Naive B cell (primary cell): ENCODE results near the gene ANKH. TPM values are rescaled to one million over a fixed set of nuclear protein-coding genes. Genes with fewer than 3 reads are reported as not detected.

Experiments
- ATAC-seq, 2 donors: fragments of 150-1000 bp; cut with Tn5 transposase; 2 replicates each; pipeline ENCODE4 v1.10.0; 2021; ENCODE audit warnings: low read depth in 2 of 2, mild to moderate bottlenecking in 2 of 2, moderate library complexity in 2 of 2
- DNase-seq: peaks from one replicate; pipeline ENCODE4 v3.0.0; 2022
- H3K27ac Mint-ChIP-seq, 6 donors: one replicate each; pipeline ENCODE4 v1.8.0; 2020 to 2022; ENCODE audit warnings: mild to moderate bottlenecking in 6 of 6, mixed read lengths in 6 of 6, moderate library complexity in 5 of 6, inconsistent platforms in 2 of 6
- H3K27me3 Mint-ChIP-seq, 3 donors: one replicate each; pipeline ENCODE4 v1.8.0; 2021 to 2022; ENCODE audit warnings: mixed read lengths in 3 of 3, mild to moderate bottlenecking in 1 of 3
- H3K36me3 Mint-ChIP-seq, 2 donors: one replicate each; pipeline ENCODE4 v1.8.0; 2020 to 2022; ENCODE audit warnings: mixed read lengths in 2 of 2, inconsistent platforms in 1 of 2, mild to moderate bottlenecking in 1 of 2
- H3K4me1 Mint-ChIP-seq, 3 donors: one replicate each; pipeline ENCODE4 v1.8.0; 2020 to 2022; ENCODE audit warnings: mixed read lengths in 3 of 3, inconsistent platforms in 1 of 3, mild to moderate bottlenecking in 1 of 3, moderate library complexity in 1 of 3
- H3K4me3 Mint-ChIP-seq, 8 donors: one replicate each; pipeline ENCODE4 v1.8.0; 2020 to 2022; ENCODE audit warnings: mild to moderate bottlenecking in 8 of 8, mixed read lengths in 8 of 8, moderate library complexity in 8 of 8, inconsistent platforms in 2 of 8
- H3K9me3 Mint-ChIP-seq, 7 donors: one replicate each; pipeline ENCODE4 v1.8.0; 2020 to 2022; ENCODE audit warnings: mixed read lengths in 7 of 7, mild to moderate bottlenecking in 5 of 7, inconsistent platforms in 2 of 7, moderate library complexity in 1 of 7
- polyA plus RNA-seq, 6 donors: library from polyadenylated mRNA; unstranded; fragments of 300-500 nt; fragmentation: Illumina TruSeq; gene quantifications; one replicate each; pipeline ENCODE4 v1.2.3, GENCODE V29; 2021; ENCODE audit warnings: low read depth in 6 of 6

ANKH gene
- polyA plus RNA-seq, 6 donors from 2014 or later, result 7.4 to 14.7 (median 11.8) TPM

GRCh38 chr5:14705556-14705955, 166.0 kb downstream of the ANKH start:
- no peaks in the 10 kb centered on the region for H3K9me3 Mint-ChIP-seq
- DNase-seq, result no peak
- peaks cover 12 to 33% (median 28%) of the 10 kb centered on the region in 3 donors for H3K4me1 Mint-ChIP-seq

GRCh38 chr5:14702238-14702839, 169.2 kb downstream of the ANKH start:
- no peak for DNase-seq
- H3K4me1 Mint-ChIP-seq, result peaks cover 12 to 35% (median 27%) of the 10 kb centered on the region in 3 donors
- no peaks in the 10 kb centered on the region for H3K27me3 Mint-ChIP-seq

More at GRCh38 chr5:14705556-14705955, 166.0 kb downstream of the ANKH start:
- ATAC-seq, result no peak
- peaks cover 10 to 18% of the 10 kb centered on the region in 2 donors for H3K36me3 Mint-ChIP-seq
- no peaks in the 10 kb centered on the region for H3K27me3 Mint-ChIP-seq
- H3K27ac Mint-ChIP-seq, result peak overlapping the region in 1 of 6 donors; percentile 7
- peak overlapping the region in 1 of 8 donors; percentile 63 for H3K4me3 Mint-ChIP-seq

GRCh38 chr5:14701556-14701955, 170.0 kb downstream of the ANKH start:
- H3K9me3 Mint-ChIP-seq, result no peaks in the 10 kb centered on the region
- H3K4me3 Mint-ChIP-seq, result no peak overlapping the region
- no peak for DNase-seq
- H3K36me3 Mint-ChIP-seq, result peaks cover 12 to 15% of the 10 kb centered on the region in 2 donors
- H3K27me3 Mint-ChIP-seq, result no peaks in the 10 kb centered on the region
- H3K4me1 Mint-ChIP-seq, result peaks cover 7 to 31% (median 20%) of the 10 kb centered on the region in 3 donors
- no peak for ATAC-seq
- H3K27ac Mint-ChIP-seq, result peak overlapping the region in 3 of 6 donors; percentile 66 to 87 (median 83)

More at GRCh38 chr5:14702238-14702839, 169.2 kb downstream of the ANKH start:
- Mint-ChIP-seq H3K4me3 (no peak overlapping the region), H3K36me3 (peaks cover 15 to 20% of the 10 kb centered on the region in 2 donors), H3K27ac (peak overlapping the region in 5 of 6 donors; percentile 7 to 93 (median 56)), H3K9me3 (no peaks in the 10 kb centered on the region)
- ATAC-seq, result no peak

- no peak for ATAC-seq
- Mint-ChIP-seq H3K4me3 (no peak overlapping the region), H3K9me3 (no peaks in the 10 kb centered on the region), H3K4me1 (peaks cover 9 to 26% (median 12%) of the 10 kb centered on the region in 3 donors), H3K27me3 (no peaks in the 10 kb centered on the region), H3K36me3 (peaks cover 14 to 19% of the 10 kb centered on the region in 2 donors), H3K27ac (peak overlapping the region in 5 of 6 donors; percentile 62 to 87 (median 79))
- DNase-seq, result no peak
Measured at GRCh38 chr5:14700478-14701436, 170.8 kb downstream of the ANKH start.

GRCh38 chr5:14699807-14700400, 171.7 kb downstream of the ANKH start:
- H3K4me3 Mint-ChIP-seq, result no peak overlapping the region
- H3K36me3 Mint-ChIP-seq, result peaks cover 14 to 20% of the 10 kb centered on the region in 2 donors
- ATAC-seq (no peak), DNase-seq (no peak)
- H3K27me3 Mint-ChIP-seq, result no peaks in the 10 kb centered on the region
- H3K9me3 Mint-ChIP-seq, result no peaks in the 10 kb centered on the region
- H3K27ac Mint-ChIP-seq, result peak overlapping the region in 4 of 6 donors; percentile 8 to 89 (median 62)
- peaks cover 5 to 23% (median 9%) of the 10 kb centered on the region in 3 donors for H3K4me1 Mint-ChIP-seq

- Mint-ChIP-seq H3K36me3 (peaks cover 14 to 20% of the 10 kb centered on the region in 2 donors), H3K27me3 (no peaks in the 10 kb centered on the region), H3K4me1 (peaks cover 5 to 23% (median 9%) of the 10 kb centered on the region in 3 donors), H3K4me3 (no peak overlapping the region), H3K9me3 (no peaks in the 10 kb centered on the region), H3K27ac (peak overlapping the region in 3 of 6 donors; percentile 11 to 76 (median 61))
- ATAC-seq, result no peak
- DNase-seq, result no peak
Measured at GRCh38 chr5:14699159-14699558, 172.4 kb downstream of the ANKH start.

- no peaks in the 10 kb centered on the region for H3K27me3 Mint-ChIP-seq
- no peak for ATAC-seq
- H3K36me3 Mint-ChIP-seq, result peaks cover 14 to 20% of the 10 kb centered on the region in 2 donors
- no peak overlapping the region for H3K4me3 Mint-ChIP-seq
- peaks cover 5 to 23% (median 9%) of the 10 kb centered on the region in 3 donors for H3K4me1 Mint-ChIP-seq
- no peak for DNase-seq
- no peak overlapping the region for H3K27ac Mint-ChIP-seq
- H3K9me3 Mint-ChIP-seq, result no peaks in the 10 kb centered on the region
Measured at GRCh38 chr5:14698495-14698894, 173.1 kb downstream of the ANKH start.

- Mint-ChIP-seq H3K36me3 (peaks cover 14 to 33% of the 10 kb centered on the region in 2 donors), H3K4me3 (no peak overlapping the region), H3K27ac (peak overlapping the region in 1 of 6 donors; percentile 13), H3K9me3 (no peaks in the 10 kb centered on the region), H3K27me3 (no peaks in the 10 kb centered on the region), H3K4me1 (peaks cover 5 to 18% (median 6%) of the 10 kb centered on the region in 3 donors)
- DNase-seq (no peak), ATAC-seq (no peak)
Measured at GRCh38 chr5:14696851-14697250, 174.7 kb downstream of the ANKH start.

GRCh38 chr5:14696057-14696456, 175.5 kb downstream of the ANKH start:
- peak overlapping the region in 1 of 6 donors; percentile 90 for H3K27ac Mint-ChIP-seq
- peaks cover 18 to 40% of the 10 kb centered on the region in 2 donors for H3K36me3 Mint-ChIP-seq

GRCh38 chr5:14695152-14695551, 176.4 kb downstream of the ANKH start:
- no peak for ATAC-seq
- Mint-ChIP-seq H3K27me3 (no peaks in the 10 kb centered on the region), H3K4me1 (peaks cover 0 to 6% (median 3%) of the 10 kb centered on the region in 3 donors), H3K9me3 (peaks cover 0 to 2% (median 0%) of the 10 kb centered on the region in 7 donors), H3K27ac (no peak overlapping the region), H3K4me3 (no peak overlapping the region), H3K36me3 (peaks cover 27 to 49% of the 10 kb centered on the region in 2 donors)
- no peak for DNase-seq

More at GRCh38 chr5:14696057-14696456, 175.5 kb downstream of the ANKH start:
- no peaks in the 10 kb centered on the region for H3K9me3 Mint-ChIP-seq
- no peak overlapping the region for H3K4me3 Mint-ChIP-seq
- DNase-seq (no peak), ATAC-seq (no peak)
- no peaks in the 10 kb centered on the region for H3K27me3 Mint-ChIP-seq
- peaks cover 3 to 10% (median 3%) of the 10 kb centered on the region in 3 donors for H3K4me1 Mint-ChIP-seq

- Mint-ChIP-seq H3K27ac (no peak overlapping the region), H3K36me3 (peaks cover 31 to 48% of the 10 kb centered on the region in 2 donors), H3K4me1 (peaks cover 0 to 3% (median 0%) of the 10 kb centered on the region in 3 donors), H3K4me3 (no peak overlapping the region), H3K9me3 (peaks cover 0 to 5% (median 0%) of the 10 kb centered on the region in 7 donors), H3K27me3 (no peaks in the 10 kb centered on the region)
- DNase-seq (no peak), ATAC-seq (no peak)
Measured at GRCh38 chr5:14693070-14693469, 178.5 kb downstream of the ANKH start.

- H3K4me1 Mint-ChIP-seq, result peaks cover 6 to 14% (median 8%) of the 10 kb centered on the region in 3 donors
Measured at GRCh38 chr5:14687023-14687665, 184.4 kb downstream of the ANKH start.

More at GRCh38 chr5:14687023-14687665, 184.4 kb downstream of the ANKH start:
- Mint-ChIP-seq H3K27me3 (no peaks in the 10 kb centered on the region), H3K4me3 (no peak overlapping the region), H3K27ac (peak overlapping the region in 1 of 6 donors; percentile 44), H3K36me3 (peaks cover 28 to 41% of the 10 kb centered on the region in 2 donors), H3K9me3 (peaks cover 0 to 5% (median 0%) of the 10 kb centered on the region in 7 donors)
- DNase-seq (no peak), ATAC-seq (no peak)
